OCI-LY1 (cell line): ENCODE measurements around the gene POGK.

Experiments used
- H2AFZ ChIP-seq: fragments of 200-600 bp; sonication (generic), shearing (Covaris generic); 2 replicates; pipeline ENCODE4 v1.6.0; 2014; ENCODE audit warnings: antibody characterized with exemption, mild to moderate bottlenecking, low read length
- H3F3A ChIP-seq: fragments of 200-600 bp; sonication (generic), shearing (Covaris generic); 2 replicates; pipeline ENCODE4 v1.6.0; 2014; ENCODE audit warnings: mild to moderate bottlenecking, antibody characterized with exemption, low read length, moderate library complexity; ENCODE audit not compliant: insufficient read depth
- H3K27ac ChIP-seq: fragments of 200-600 bp; sonication (generic); 2 replicates; pipeline ENCODE4 v1.5.1; 2014; ENCODE audit warnings: low read length, mixed run types, mild to moderate bottlenecking, low read depth; ENCODE audit not compliant: poor library complexity, severe bottlenecking
- H3K27me3 ChIP-seq: fragments of 200-600 bp; sonication (generic); 2 replicates; pipeline ENCODE4 v1.6.0; 2014; ENCODE audit warnings: antibody characterized with exemption, mild to moderate bottlenecking, low read length, moderate library complexity; ENCODE audit not compliant: insufficient read depth
- H3K36me3 ChIP-seq: fragments of 200-600 bp; sonication (generic); 2 replicates; pipeline ENCODE4 v1.6.1; 2014; ENCODE audit warnings: mild to moderate bottlenecking, antibody characterized with exemption, low read length, moderate library complexity, mixed read lengths; ENCODE audit not compliant: insufficient read depth
- H3K4me1 ChIP-seq: fragments of 200-600 bp; sonication (generic); 2 replicates; pipeline ENCODE4 v1.5.1; 2014; ENCODE audit warnings: mild to moderate bottlenecking, low read length, moderate library complexity; ENCODE audit not compliant: insufficient read depth, severe bottlenecking
- H3K4me2 ChIP-seq: fragments of 200-600 bp; sonication (generic), shearing (Covaris generic); 2 replicates; pipeline ENCODE4 v1.6.1; 2014; ENCODE audit warnings: low read length
- H3K4me3 ChIP-seq: fragments of 200-600 bp; sonication (generic); 2 replicates; pipeline ENCODE4 v1.5.1; 2014; ENCODE audit warnings: low read length, low read depth, mild to moderate bottlenecking, mixed read lengths; ENCODE audit not compliant: poor library complexity, severe bottlenecking
- H3K79me2 ChIP-seq: fragments of 200-600 bp; shearing (Covaris generic); 2 replicates; pipeline ENCODE4 v1.6.1; 2016; ENCODE audit warnings: mixed run types, low read length, mixed read lengths; ENCODE audit not compliant: insufficient read depth
- H3K9ac ChIP-seq: fragments of 200-600 bp; sonication (generic), shearing (Covaris generic); 2 replicates; pipeline ENCODE4 v1.6.1; 2014; ENCODE audit warnings: mild to moderate bottlenecking, low read length, mixed read lengths
- H3K9me2 ChIP-seq: fragments of 200-600 bp; sonication (generic), shearing (Covaris generic); 2 replicates; pipeline ENCODE4 v1.6.1; 2014; ENCODE audit warnings: low read depth, mild to moderate bottlenecking, low read length, mixed read lengths
- H3K9me3 ChIP-seq: fragments of 200-600 bp; shearing (Covaris generic); 2 replicates; pipeline ENCODE4 v1.6.1; 2014; ENCODE audit warnings: low read length, mixed read lengths
- H4K20me1 ChIP-seq: fragments of 200-600 bp; sonication (generic), shearing (Covaris generic); 2 replicates; pipeline ENCODE4 v1.6.0; 2016; ENCODE audit warnings: mild to moderate bottlenecking, low read length; ENCODE audit not compliant: insufficient read depth
- CTCF ChIP-seq: fragments of 200-600 bp; sonication (generic), shearing (Covaris generic); IDR thresholded peaks from 2 replicates; pipeline ENCODE4 v1.5.1; 2017; ENCODE audit warnings: mild to moderate bottlenecking, antibody characterized with exemption, low read length, moderate library complexity, mixed read lengths
- EZH2 ChIP-seq: fragments of 200-600 bp; sonication (generic), shearing (Covaris generic); IDR thresholded peaks from 2 replicates; pipeline ENCODE4 v1.8.0; 2017; ENCODE audit warnings: borderline replicate concordance, mixed run types, mild to moderate bottlenecking, antibody characterized with exemption, low read length, moderate library complexity, mixed read lengths

The POGK gene

GRCh38 chr1:166859597-166859996 is 20.3 kb downstream of the POGK start:
- Histone ChIP-seq H3K9me3 (no peaks in the 10 kb centered on the region), H3K36me3 (peaks cover 100% of the 10 kb centered on the region), H3K4me2 (no peak overlapping the region), H3K4me1 (no peaks in the 10 kb centered on the region), H3K9ac (no peak overlapping the region), H3F3A (no peaks in the 10 kb centered on the region), H3K27me3 (no peaks in the 10 kb centered on the region), H2AFZ (no peak overlapping the region), H4K20me1 (no peaks in the 10 kb centered on the region), H3K4me3 (no peak overlapping the region), H3K27ac (no peak overlapping the region), H3K79me2 (no peaks in the 10 kb centered on the region), H3K9me2 (no peaks in the 10 kb centered on the region)
- TF ChIP-seq CTCF: no peak
- no peak for TF ChIP-seq EZH2

- H3K36me3 ChIP-seq: peaks cover 71% of the 10 kb centered on the region
- H3K4me2 ChIP-seq: no peak overlapping the region
- no peak overlapping the region for H3K27ac ChIP-seq
- H3F3A ChIP-seq: no peaks in the 10 kb centered on the region
- no peak overlapping the region for H3K9ac ChIP-seq
- TF ChIP-seq EZH2 (no peak), CTCF (no peak)
- H3K79me2 ChIP-seq: peaks cover 4% of the 10 kb centered on the region
- no peaks in the 10 kb centered on the region for H3K9me2 ChIP-seq
- H2AFZ ChIP-seq: no peak overlapping the region
- no peaks in the 10 kb centered on the region for H3K9me3 ChIP-seq
- no peaks in the 10 kb centered on the region for H3K4me1 ChIP-seq
- H3K27me3 ChIP-seq: no peaks in the 10 kb centered on the region
- no peak overlapping the region for H3K4me3 ChIP-seq
- no peaks in the 10 kb centered on the region for H4K20me1 ChIP-seq
Measured at GRCh38 chr1:166865926-166866325, 26.7 kb downstream of the POGK start.

GRCh38 chr1:166868639-166869038 is 29.4 kb downstream of the POGK start:
- H3K4me1 ChIP-seq: peaks cover 4% of the 10 kb centered on the region
- peaks cover 26% of the 10 kb centered on the region for H3K79me2 ChIP-seq
- TF ChIP-seq EZH2: no peak
- TF ChIP-seq CTCF: no peak
- no peaks in the 10 kb centered on the region for H4K20me1 ChIP-seq
- H3K9ac ChIP-seq: no peak overlapping the region
- H3K9me3 ChIP-seq: no peaks in the 10 kb centered on the region
- H2AFZ ChIP-seq: no peak overlapping the region
- H3K4me3 ChIP-seq: no peak overlapping the region
- H3K4me2 ChIP-seq: no peak overlapping the region
- H3F3A ChIP-seq: no peaks in the 10 kb centered on the region
- H3K27ac ChIP-seq: no peak overlapping the region
- H3K36me3 ChIP-seq: peaks cover 56% of the 10 kb centered on the region
- H3K9me2 ChIP-seq: no peaks in the 10 kb centered on the region
- H3K27me3 ChIP-seq: no peaks in the 10 kb centered on the region
